CD14-positive monocyte (primary cell): Measurements from ENCODE around the gene TBC1D7. TPM values are rescaled to one million over a fixed set of nuclear protein-coding genes. Genes with fewer than 3 reads are reported as not detected.

Experiments
- DNase-seq, 3 donors: peaks; one replicate each; pipeline ENCODE4 v3.0.0-alpha.2; 2011 to 2022
- H2AFZ ChIP-seq: 2 replicates; pipeline ENCODE4 v1.6.0; 2012; ENCODE audit warnings: mild to moderate bottlenecking, low read depth, low read length, inconsistent platforms; ENCODE audit not compliant: insufficient read depth, poor library complexity, severe bottlenecking
- H3K27ac ChIP-seq, 2 donors: 1 replicate in 1 of 2; 2 replicates in 1 of 2; pipeline ENCODE4 v1.5.1; 2012 to 2013; ENCODE audit warnings: low read length in 2 of 2, control low read depth in 1 of 2, inconsistent platforms in 1 of 2, low read depth in 1 of 2, mild to moderate bottlenecking in 1 of 2
- H3K27me3 ChIP-seq, 2 donors: one replicate each; pipeline versions ENCODE4 v1.6.0 to v1.6.1; 2011 to 2013; ENCODE audit warnings: low read length in 2 of 2; ENCODE audit not compliant: control insufficient read depth in 2 of 2, insufficient read depth in 2 of 2
- H3K36me3 ChIP-seq, 2 donors: replicated peaks in 1 of 2; 1 replicate in 1 of 2; 2 replicates in 1 of 2; pipeline versions ENCODE4 v1.5.1 to v1.6.1; 2012 to 2013; ENCODE audit warnings: low read length in 2 of 2, control low read depth in 1 of 2, inconsistent platforms in 1 of 2, mild to moderate bottlenecking in 1 of 2; ENCODE audit not compliant: insufficient read depth in 2 of 2, control insufficient read depth in 1 of 2
- H3K4me1 ChIP-seq, 2 donors: 1 replicate in 1 of 2; 2 replicates in 1 of 2; pipeline versions ENCODE4 v1.5.1 to v1.6.1; 2012 to 2013; ENCODE audit warnings: low read length in 2 of 2, control low read depth in 1 of 2, inconsistent platforms in 1 of 2, mild to moderate bottlenecking in 1 of 2, moderate library complexity in 1 of 2; ENCODE audit not compliant: insufficient read depth in 2 of 2, control insufficient read depth in 1 of 2
- H3K4me2 ChIP-seq: replicated peaks from 2 replicates; pipeline ENCODE3; 2012; ENCODE audit warnings: low read length, moderate library complexity, mild to moderate bottlenecking; ENCODE audit not compliant: poor library complexity, severe bottlenecking; ENCODE audit errors: extremely low read depth
- H3K4me3 ChIP-seq, 3 experiments: fragments of 200-600 bp in 1 of 3; sonication (generic) in 1 of 3; replicated peaks in 1 of 3; 1 replicate in 2 of 3; 2 replicates in 1 of 3; pipeline ENCODE4 v1.5.1; 2011 to 2013; ENCODE audit warnings: low read length in 3 of 3, mild to moderate bottlenecking in 3 of 3, control low read depth in 2 of 3, low read depth in 2 of 3, inconsistent platforms in 1 of 3, moderate library complexity in 1 of 3
- H3K79me2 ChIP-seq: 2 replicates; pipeline ENCODE4 v1.6.0; 2012; ENCODE audit warnings: mild to moderate bottlenecking, control low read depth, inconsistent platforms, low read length, moderate library complexity; ENCODE audit not compliant: insufficient read depth
- H3K9ac ChIP-seq: 2 replicates; pipeline ENCODE4 v1.6.0; 2017; ENCODE audit warnings: low read length, mild to moderate bottlenecking; ENCODE audit not compliant: insufficient read depth, poor library complexity, severe bottlenecking
- H3K9me3 ChIP-seq, 2 donors: replicated peaks in 1 of 2; 1 replicate in 1 of 2; 2 replicates in 1 of 2; pipeline versions ENCODE4 v1.5.1 to v1.6.1; 2012 to 2013; ENCODE audit warnings: low read length in 2 of 2, control low read depth in 1 of 2; ENCODE audit not compliant: control insufficient read depth in 1 of 2, insufficient read depth in 1 of 2
- H4K20me1 ChIP-seq: 2 replicates; pipeline ENCODE4 v1.6.0; 2012; ENCODE audit warnings: mild to moderate bottlenecking, low read length, control low read depth, moderate library complexity; ENCODE audit not compliant: insufficient read depth
- H3K27ac Mint-ChIP-seq, 7 donors: one replicate each; pipeline ENCODE4 v1.8.0; 2020; ENCODE audit warnings: mild to moderate bottlenecking in 7 of 7, mixed read lengths in 7 of 7, moderate library complexity in 6 of 7, inconsistent platforms in 2 of 7
- H3K27me3 Mint-ChIP-seq, 3 donors: one replicate each; pipeline ENCODE4 v1.8.0; 2021 to 2022; ENCODE audit warnings: low read depth in 3 of 3, mild to moderate bottlenecking in 3 of 3, mixed read lengths in 3 of 3, moderate library complexity in 3 of 3, inconsistent platforms in 1 of 3
- H3K36me3 Mint-ChIP-seq, 2 donors: one replicate each; pipeline ENCODE4 v1.8.0; 2020; ENCODE audit warnings: mixed read lengths in 2 of 2, inconsistent platforms in 1 of 2, mild to moderate bottlenecking in 1 of 2
- H3K4me1 Mint-ChIP-seq: one replicate; pipeline ENCODE4 v1.8.0; 2020; ENCODE audit warnings: mild to moderate bottlenecking, mixed read lengths
- H3K4me3 Mint-ChIP-seq, 2 donors: one replicate each; pipeline ENCODE4 v1.8.0; 2020; ENCODE audit warnings: mild to moderate bottlenecking in 2 of 2, mixed read lengths in 2 of 2, moderate library complexity in 1 of 2
- H3K9me3 Mint-ChIP-seq, 7 donors: one replicate each; pipeline ENCODE4 v1.8.0; 2020 to 2022; ENCODE audit warnings: mixed read lengths in 7 of 7, mild to moderate bottlenecking in 6 of 7, moderate library complexity in 6 of 7, inconsistent platforms in 2 of 7
- CTCF ChIP-seq: fragments of 200-600 bp; IDR thresholded peaks from one replicate; pipeline ENCODE4 v1.8.0; 2022; ENCODE audit warnings: antibody characterized with exemption, mild to moderate bottlenecking
- whole genome bisulfite sequencing: methylation state at CpG from one replicate; pipeline ENCODE4 v1.1.5; 2013; ENCODE audit warnings: missing lambda C conversion rate; ENCODE audit not compliant: insufficient coverage; 5-methylcytosine and 5-hydroxymethylcytosine counted together
- intact Hi-C, 2 donors: fragments of 100-400 bp; cut with micrococcal nuclease; formaldehyde crosslinking; loops; one replicate each; pipeline versions ENCODE4 v1.15.0 to v1.15.1; 2023
- polyA plus RNA-seq, 3 donors: library from polyadenylated mRNA; depleted of rRNA in 1 of 3; unstranded in 2 of 3; stranded (reverse) in 1 of 3; fragments of 300-500 nt in 2 of 3; fragments of >200 nt in 1 of 3; fragmentation: Illumina TruSeq in 2 of 3; gene quantifications; 1 replicate in 2 of 3; 2 replicates in 1 of 3; pipeline ENCODE4 v1.2.3, GENCODE V29; 2012 to 2021

Gene TBC1D7
- polyA plus RNA-seq, 3 donors: 12.2 to 34.3 (median 34.3) TPM

GRCh38 chr6:13307508-13307995, 20.8 kb downstream of the TBC1D7 start:
- WGBS: 38% methylated on average over 4 of the region's 7 CpGs
- H3K9me3 ChIP-seq: no peaks in the 10 kb centered on the region
- peak overlapping the region; percentile 36 to 83 for H3K27ac ChIP-seq
- intact Hi-C loops: loop anchor here in 1 of 2 donors (10.0 kb wide), 1 partner anchor 1993 kb away; no protein-coding TSS in a partner anchor
- no peaks in the 10 kb centered on the region for H3K79me2 ChIP-seq
- no peaks in the 10 kb centered on the region for H3K27me3 ChIP-seq
- no peak overlapping the region for H3K9ac ChIP-seq
- H3K36me3 Mint-ChIP-seq: peaks cover 48 to 59% of the 10 kb centered on the region in 2 donors
- no peak overlapping the region for H3K4me3 ChIP-seq
- H4K20me1 ChIP-seq: no peaks in the 10 kb centered on the region
- H3K4me1 ChIP-seq: peaks cover 33 to 35% of the 10 kb centered on the region in 2 donors
- H3K4me3 Mint-ChIP-seq: peak overlapping the region in 1 of 2 donors; percentile 26
- H3K27ac Mint-ChIP-seq: peak overlapping the region; percentile 92 to 98 (median 96)
- H3K9me3 Mint-ChIP-seq: no peaks in the 10 kb centered on the region
- peaks cover 0 to 2% (median 0%) of the 10 kb centered on the region in 3 donors for H3K27me3 Mint-ChIP-seq
- peaks cover 14 to 31% of the 10 kb centered on the region in 2 donors for H3K36me3 ChIP-seq
- DNase-seq: peak; percentile 88 to 97 (median 96)
- TF ChIP-seq CTCF: no peak
- H2AFZ ChIP-seq: no peak overlapping the region
- H3K4me1 Mint-ChIP-seq: peaks cover 40% of the 10 kb centered on the region
- peak overlapping the region; percentile 35 for H3K4me2 ChIP-seq

- Mint-ChIP-seq H3K9me3 (no peaks in the 10 kb centered on the region), H3K27ac (peak overlapping the region in 4 of 7 donors; percentile 15 to 41 (median 34)), H3K27me3 (peaks cover 0 to 6% (median 0%) of the 10 kb centered on the region in 3 donors), H3K36me3 (peaks cover 52 to 61% of the 10 kb centered on the region in 2 donors), H3K4me3 (no peak overlapping the region), H3K4me1 (peaks cover 52% of the 10 kb centered on the region)
- H3K27me3 ChIP-seq: no peaks in the 10 kb centered on the region
- H3K4me3 ChIP-seq: no peak overlapping the region
- H3K9me3 ChIP-seq: no peaks in the 10 kb centered on the region
- no peak overlapping the region for H3K4me2 ChIP-seq
- TF ChIP-seq CTCF: no peak
- no peak overlapping the region for H3K9ac ChIP-seq
- H3K36me3 ChIP-seq: peaks cover 10 to 29% of the 10 kb centered on the region in 2 donors
- no peaks in the 10 kb centered on the region for H4K20me1 ChIP-seq
- intact Hi-C loops: loop anchor here in 1 of 2 donors (10.0 kb wide), 1 partner anchor 1991 kb away; no protein-coding TSS in a partner anchor
- DNase-seq: no peak
- peaks cover 41 to 44% of the 10 kb centered on the region in 2 donors for H3K4me1 ChIP-seq
- no peak overlapping the region for H3K27ac ChIP-seq
- H3K79me2 ChIP-seq: no peaks in the 10 kb centered on the region
- no CpG with 5 or more reads among the region's 1 CpG for WGBS
- H2AFZ ChIP-seq: no peak overlapping the region
Observed at GRCh38 chr6:13305791-13306190, 22.5 kb downstream of the TBC1D7 start.
